ENCODE data around the gene MAPRE2. TPM values are rescaled to one million over a fixed set of nuclear protein-coding genes. Genes with fewer than 3 reads are reported as not detected.
A peak's percentile ranks its signal among the peaks of the same experiment; 100 is the strongest.

Gene MAPRE2
- total RNA-seq, 1 donor from 2014 or later, result 120 TPM

GRCh38 chr18:35180455-35180854 lies 139.2 kb downstream of the MAPRE2 start:
- Histone ChIP-seq H3K4me1 (no peaks in the 10 kb centered on the region), H3K27ac (replicated peaks) (no peak overlapping the region)
- intact Hi-C loops (cut with micrococcal nuclease), result no loop called here

GRCh38 chr18:35182151-35182550 lies 140.9 kb downstream of the MAPRE2 start:
- DNase-seq, result no peak
- H3K4me1 ChIP-seq, result no peaks in the 10 kb centered on the region
- H3K4me3 ChIP-seq, result no peak overlapping the region
- H3K27ac ChIP-seq (replicated peaks), result no peak overlapping the region
- no peaks in the 10 kb centered on the region for H3K36me3 ChIP-seq
- peaks cover 2% of the 10 kb centered on the region for H3K9me3 ChIP-seq (replicated peaks)
- intact Hi-C loops (cut with micrococcal nuclease), result no loop called here
- H3K27me3 ChIP-seq (ENCODE audit: low read depth), result no peaks in the 10 kb centered on the region
- no peak for TF ChIP-seq CTCF (IDR thresholded peaks at IDR 0.05; ENCODE audit: borderline replicate concordance)

More at GRCh38 chr18:35180455-35180854, 139.2 kb downstream of the MAPRE2 start:
- H3K4me3 ChIP-seq, result no peak overlapping the region
- no peaks in the 10 kb centered on the region for H3K27me3 ChIP-seq (ENCODE audit: low read depth)
- no peak for TF ChIP-seq CTCF (IDR thresholded peaks at IDR 0.05; ENCODE audit: borderline replicate concordance)
- peaks cover 10% of the 10 kb centered on the region for H3K9me3 ChIP-seq (replicated peaks)
- no peaks in the 10 kb centered on the region for H3K36me3 ChIP-seq
- no peak for DNase-seq

- no peak for TF ChIP-seq CTCF (IDR thresholded peaks at IDR 0.05; ENCODE audit: borderline replicate concordance)
- intact Hi-C loops (cut with micrococcal nuclease), result no loop called here
- DNase-seq, result no peak
- H3K9me3 ChIP-seq (replicated peaks), result no peaks in the 10 kb centered on the region
- no peaks in the 10 kb centered on the region for H3K4me1 ChIP-seq
- no peak overlapping the region for H3K27ac ChIP-seq (replicated peaks)
- H3K27me3 ChIP-seq (ENCODE audit: low read depth), result no peaks in the 10 kb centered on the region
- no peaks in the 10 kb centered on the region for H3K36me3 ChIP-seq
- H3K4me3 ChIP-seq, result no peak overlapping the region
Measured at GRCh38 chr18:35183886-35184285, 142.7 kb downstream of the MAPRE2 start.

- peak overlapping the region; percentile 17 for H3K27ac ChIP-seq (replicated peaks)
- intact Hi-C loops (cut with micrococcal nuclease), result no loop called here
- DNase-seq, result no peak
- H3K4me1 ChIP-seq, result no peaks in the 10 kb centered on the region
- H3K9me3 ChIP-seq (replicated peaks), result no peaks in the 10 kb centered on the region
- no peaks in the 10 kb centered on the region for H3K27me3 ChIP-seq (ENCODE audit: low read depth)
- no peaks in the 10 kb centered on the region for H3K36me3 ChIP-seq
- no peak overlapping the region for H3K4me3 ChIP-seq
- TF ChIP-seq CTCF (IDR thresholded peaks at IDR 0.05; ENCODE audit: borderline replicate concordance), result no peak
Measured at GRCh38 chr18:35185771-35186170, 144.6 kb downstream of the MAPRE2 start.

GRCh38 chr18:35186291-35187034 lies 145.2 kb downstream of the MAPRE2 start:
- Histone ChIP-seq H3K4me1 (no peaks in the 10 kb centered on the region), H3K27ac (replicated peaks) (peak overlapping the region; percentile 17), H3K27me3 (ENCODE audit: low read depth) (no peaks in the 10 kb centered on the region), H3K36me3 (no peaks in the 10 kb centered on the region), H3K9me3 (replicated peaks) (no peaks in the 10 kb centered on the region), H3K4me3 (no peak overlapping the region)
- TF ChIP-seq CTCF (IDR thresholded peaks at IDR 0.05; ENCODE audit: borderline replicate concordance), result no peak
- intact Hi-C loops (cut with micrococcal nuclease), result no loop called here
- no peak for DNase-seq
